ENCODE results near the gene GH1.
"Not testable (repeated sequence)": the region's sequence is repeated elsewhere in the genome, so short reads cannot be mapped to it uniquely, and the experiment has no call there.

The GH1 gene

DNA sequence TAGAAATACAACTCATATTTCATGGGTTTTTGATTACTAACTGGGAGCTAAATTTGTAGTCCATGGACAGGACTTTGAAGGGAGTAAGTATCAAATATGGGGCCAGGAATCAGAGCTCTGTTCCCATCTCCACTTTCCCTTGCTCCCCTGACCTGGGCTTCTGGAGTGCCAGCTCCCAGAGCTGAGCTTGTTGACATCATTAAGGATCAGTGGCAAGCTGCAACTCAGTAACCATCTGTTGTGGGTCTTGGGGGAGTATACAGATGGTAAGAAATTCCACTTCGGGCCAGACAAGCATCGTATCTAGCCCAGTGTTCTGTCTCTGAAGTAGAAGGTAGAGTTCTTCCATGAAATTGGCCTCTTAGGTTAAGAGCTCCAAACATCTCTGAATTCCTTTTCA lies 16.7 kb downstream of the GH1 start:
- not testable (repeated sequence) for H3K27me3 Mint-ChIP-seq; H3K4me3 Mint-ChIP-seq; H3K4me1 Mint-ChIP-seq (ENCODE audit: low read depth); H3K27ac Mint-ChIP-seq; H3K9me3 Mint-ChIP-seq (ENCODE audit: low read depth); H3K36me3 Mint-ChIP-seq

- not testable (repeated sequence) for H3K27me3 Mint-ChIP-seq; H3K9me3 Mint-ChIP-seq (ENCODE audit: low read depth); H3K4me1 Mint-ChIP-seq (ENCODE audit: low read depth); H3K36me3 Mint-ChIP-seq; H3K27ac Mint-ChIP-seq; H3K4me3 Mint-ChIP-seq
These were observed 19.5 kb downstream of the GH1 start for GRCh38 chr17:63898899-63899798.

DNA sequence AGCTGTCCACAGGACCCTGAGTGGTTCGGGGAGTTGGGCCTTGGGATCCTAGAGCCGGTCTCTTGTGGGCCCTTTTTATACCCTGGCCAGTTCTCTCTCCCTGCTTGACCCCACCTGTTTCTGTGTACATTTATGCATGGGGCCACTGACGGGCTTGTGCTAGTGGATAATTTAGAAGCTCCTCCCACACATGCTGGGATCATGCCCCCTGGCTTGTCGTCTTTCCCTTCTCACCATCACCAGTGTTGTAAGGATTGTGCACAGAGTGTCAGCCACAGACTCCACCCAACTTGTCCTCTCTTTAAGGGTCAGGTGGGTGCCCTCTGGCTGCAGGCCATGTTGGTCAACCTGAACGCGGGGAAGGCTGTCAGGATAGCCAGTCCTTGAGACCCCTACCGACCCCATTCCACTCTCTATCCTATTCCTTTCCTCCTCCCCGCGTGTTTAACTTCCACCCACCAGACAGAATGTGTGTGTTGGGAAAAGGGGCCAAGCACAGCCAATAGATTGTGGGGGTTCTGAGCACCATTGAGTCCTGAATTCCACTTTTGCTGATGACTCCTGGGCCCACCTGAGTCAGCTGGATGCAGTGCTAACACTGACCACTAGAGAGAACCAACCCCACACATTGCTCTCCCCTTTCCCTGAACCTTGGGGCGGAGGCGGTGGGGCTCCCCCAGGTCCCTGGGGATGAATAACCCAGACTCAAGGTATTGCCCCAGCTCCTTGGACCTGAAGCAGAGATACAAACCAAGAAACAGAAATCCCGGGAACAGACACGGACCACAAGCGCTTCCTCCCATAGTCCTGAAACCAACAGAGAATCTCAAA lies 21.9 kb downstream of the GH1 start, which contains the start of gene CSH1:
Gene CSH1, minus strand, starts transcription at position 51 of the 831 bp plus-strand sequence. CDS start 63 bp downstream, outside the sequence.
- H3K9me3 Mint-ChIP-seq (ENCODE audit: low read depth); H3K4me3 Mint-ChIP-seq; H3K27me3 Mint-ChIP-seq; H3K27ac Mint-ChIP-seq; H3K36me3 Mint-ChIP-seq; H3K4me1 Mint-ChIP-seq (ENCODE audit: low read depth): not testable (repeated sequence)

- not testable (repeated sequence) for H3K36me3 Mint-ChIP-seq; H3K27ac Mint-ChIP-seq; H3K27me3 Mint-ChIP-seq; H3K4me1 Mint-ChIP-seq (ENCODE audit: low read depth); H3K9me3 Mint-ChIP-seq (ENCODE audit: low read depth); H3K4me3 Mint-ChIP-seq
These were observed 23.8 kb downstream of the GH1 start for GRCh38 chr17:63894821-63895220.

- not testable (repeated sequence) for H3K4me1 Mint-ChIP-seq (ENCODE audit: low read depth); H3K27ac Mint-ChIP-seq; H3K9me3 Mint-ChIP-seq (ENCODE audit: low read depth); H3K36me3 Mint-ChIP-seq; H3K4me3 Mint-ChIP-seq; H3K27me3 Mint-ChIP-seq
These were observed 24.6 kb downstream of the GH1 start for GRCh38 chr17:63894021-63894420.

DNA sequence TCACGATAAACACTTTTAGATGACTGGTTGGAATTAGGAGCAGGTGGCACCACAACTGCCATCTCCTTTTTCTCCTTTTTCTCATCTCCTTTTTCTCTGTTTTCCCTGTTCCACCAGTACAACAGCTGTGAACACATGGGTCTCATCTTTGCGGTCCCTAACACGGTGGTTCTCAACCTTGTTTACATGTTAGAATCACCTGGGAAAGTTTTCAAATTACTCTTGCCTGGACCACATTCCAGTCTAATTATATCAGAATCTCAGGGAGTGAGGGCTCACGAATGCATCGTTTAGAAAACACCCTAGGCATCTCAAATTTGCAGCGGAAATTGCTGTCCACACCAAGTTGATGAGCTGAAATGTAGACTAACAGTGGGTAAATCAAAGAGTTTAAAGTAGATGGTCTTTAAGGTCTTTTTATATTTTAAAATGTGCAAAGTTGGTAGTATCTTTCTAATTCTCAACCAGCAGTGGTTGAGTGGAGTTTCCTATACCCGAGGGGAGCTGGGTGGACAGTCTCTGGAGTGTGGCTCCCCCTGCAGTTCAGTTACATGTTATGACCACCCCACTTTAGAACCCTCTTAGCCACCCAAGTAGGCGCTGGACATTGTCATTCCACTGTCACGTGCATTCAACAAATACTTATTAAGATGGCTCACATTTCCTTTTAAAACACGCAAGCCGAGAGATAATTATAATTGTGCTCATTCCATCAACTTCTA lies 26.2 kb downstream of the GH1 start:
- not testable (repeated sequence) for H3K4me1 Mint-ChIP-seq (ENCODE audit: low read depth); H3K27ac Mint-ChIP-seq; H3K4me3 Mint-ChIP-seq; H3K27me3 Mint-ChIP-seq; H3K36me3 Mint-ChIP-seq; H3K9me3 Mint-ChIP-seq (ENCODE audit: low read depth)

DNA sequence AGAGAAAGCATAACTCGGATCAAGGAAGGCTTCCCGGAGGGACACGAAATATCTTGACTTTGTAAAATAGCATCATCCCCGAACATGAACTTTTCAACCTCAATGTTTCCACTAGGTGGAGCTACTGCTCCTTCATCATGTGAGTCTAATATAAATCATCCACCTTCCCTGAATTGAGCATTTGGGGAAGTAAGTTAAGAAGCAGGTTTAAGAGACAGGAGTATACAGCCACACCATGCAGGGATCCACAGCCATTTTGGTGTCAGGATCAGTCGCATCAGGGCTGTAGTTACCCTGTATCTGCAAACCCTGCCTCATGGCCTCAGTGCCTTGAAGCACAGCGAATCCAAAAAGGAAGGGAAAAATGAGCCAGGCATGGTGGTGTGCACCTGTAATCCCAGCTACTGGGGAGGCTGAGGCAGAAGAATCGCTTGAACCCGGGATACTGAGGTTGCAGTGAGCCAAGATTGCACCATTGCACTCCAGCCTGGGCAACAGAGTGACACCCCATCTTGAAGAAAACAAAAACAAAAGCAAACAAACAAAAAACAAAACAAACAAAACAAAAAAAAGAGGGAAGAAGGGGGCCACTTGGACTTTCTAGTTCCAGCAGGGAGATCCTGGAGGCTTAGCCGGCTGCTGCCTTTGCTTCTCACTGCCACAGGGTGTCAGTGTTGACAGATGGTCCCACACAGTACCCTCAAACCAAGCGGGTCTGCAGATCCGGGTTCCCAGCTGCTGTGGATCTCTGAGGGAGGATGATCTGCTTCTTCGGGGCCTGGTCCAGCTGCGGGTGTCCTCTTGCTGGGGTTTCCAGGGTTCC lies 29.4 kb downstream of the GH1 start:
- H3K27me3 Mint-ChIP-seq; H3K27ac Mint-ChIP-seq; H3K9me3 Mint-ChIP-seq (ENCODE audit: low read depth); H3K4me1 Mint-ChIP-seq (ENCODE audit: low read depth); H3K36me3 Mint-ChIP-seq: not testable (repeated sequence)
- H3K4me3 Mint-ChIP-seq = peak overlapping the region; percentile 23

DNA sequence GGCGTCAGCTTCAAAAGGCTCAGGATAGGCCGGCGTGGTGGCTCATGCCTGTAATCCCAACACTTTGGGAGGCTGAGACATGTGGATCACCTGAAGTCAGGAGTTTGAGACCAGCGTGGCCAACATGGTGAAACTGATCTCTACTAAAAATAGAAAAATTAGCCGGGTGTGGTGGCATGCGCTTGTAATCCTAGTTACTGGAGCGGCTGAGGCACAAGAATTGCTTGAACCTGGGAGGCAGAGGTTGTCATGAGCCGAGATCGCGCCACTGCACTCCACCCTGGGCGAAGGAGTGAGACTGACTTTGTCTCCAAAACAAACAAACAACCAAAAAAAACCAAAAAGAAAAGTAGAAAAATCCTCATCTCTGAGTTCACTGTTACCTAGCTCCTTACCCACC lies 33.5 kb downstream of the GH1 start:
- H3K4me3 Mint-ChIP-seq; H3K4me1 Mint-ChIP-seq (ENCODE audit: low read depth); H3K36me3 Mint-ChIP-seq; H3K27ac Mint-ChIP-seq; H3K27me3 Mint-ChIP-seq; H3K9me3 Mint-ChIP-seq (ENCODE audit: low read depth): not testable (repeated sequence)

DNA sequence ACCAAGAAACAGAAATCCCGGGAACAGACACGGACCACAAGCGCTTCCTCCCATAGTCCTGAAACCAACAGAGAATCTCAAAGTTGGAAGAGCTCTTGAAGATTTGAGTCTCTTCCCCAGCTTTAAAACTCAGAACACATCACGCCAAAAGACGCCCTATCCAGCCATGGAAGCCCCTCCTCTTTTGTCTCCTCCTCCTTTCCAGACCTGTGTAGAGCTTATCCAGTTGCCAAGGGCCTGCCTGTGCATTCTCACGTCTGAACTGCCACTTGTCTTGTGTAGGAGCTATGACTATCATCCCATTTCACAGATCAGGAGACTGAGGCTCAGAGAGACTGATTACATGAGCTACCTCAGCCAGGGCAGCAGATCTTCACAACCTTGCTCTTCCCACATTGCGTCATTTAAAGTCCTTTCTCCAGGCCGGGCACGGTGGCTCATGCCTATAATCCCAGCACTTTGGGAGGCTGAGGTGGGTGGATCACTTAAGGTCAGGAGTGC lies 36.0 kb downstream of the GH1 start:
- H3K27me3 Mint-ChIP-seq; H3K9me3 Mint-ChIP-seq (ENCODE audit: low read depth); H3K27ac Mint-ChIP-seq; H3K4me1 Mint-ChIP-seq (ENCODE audit: low read depth); H3K4me3 Mint-ChIP-seq; H3K36me3 Mint-ChIP-seq: not testable (repeated sequence)

DNA sequence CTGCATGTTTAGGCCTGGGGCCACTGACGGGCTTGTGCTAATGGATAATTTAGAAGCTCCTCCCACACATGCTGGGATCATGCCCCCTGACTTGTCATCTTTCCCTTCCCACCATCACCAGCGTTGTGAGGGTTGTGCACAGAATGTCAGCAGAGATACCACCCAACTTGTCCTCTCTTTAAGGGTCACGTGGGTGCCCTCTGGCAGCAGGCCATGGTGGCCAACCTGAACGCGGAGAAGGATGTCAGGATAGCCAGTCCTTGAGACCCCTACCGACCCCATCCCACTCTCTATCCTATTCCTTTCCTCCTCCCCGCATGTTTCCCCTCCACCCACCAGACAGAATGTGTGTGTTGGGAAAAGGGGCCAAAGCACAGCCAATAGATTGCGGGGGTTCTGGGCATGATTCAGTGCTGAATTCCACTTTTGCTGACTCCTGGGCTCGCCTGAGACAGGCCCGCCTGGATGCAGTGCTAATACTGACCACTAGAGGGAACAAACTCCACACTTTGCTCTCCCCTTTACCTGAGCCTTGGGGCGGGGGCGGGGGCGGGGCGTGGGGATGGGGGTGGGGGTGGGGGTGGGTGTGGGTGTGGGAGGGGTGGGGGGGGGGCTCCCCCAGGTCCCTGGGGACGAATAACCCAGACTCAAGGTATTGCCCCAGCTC lies 36.6 kb downstream of the GH1 start, which contains the start of gene GH2:
Gene GH2, minus strand, starts transcription at position 10 of the 667 bp plus-strand sequence. CDS start 143 bp downstream, outside the sequence.
- H3K4me3 Mint-ChIP-seq = no peak within 1 kb of the TSS
- H3K9me3 Mint-ChIP-seq (ENCODE audit: low read depth) = no peaks in the 10 kb centered on the region
- H3K27me3 Mint-ChIP-seq = no peaks in the 10 kb centered on the region
- H3K4me1 Mint-ChIP-seq (ENCODE audit: low read depth) = no peaks in the 10 kb centered on the region
- H3K36me3 Mint-ChIP-seq = no peaks in the 10 kb centered on the region
- H3K27ac Mint-ChIP-seq = no peak within 1 kb of the TSS

DNA sequence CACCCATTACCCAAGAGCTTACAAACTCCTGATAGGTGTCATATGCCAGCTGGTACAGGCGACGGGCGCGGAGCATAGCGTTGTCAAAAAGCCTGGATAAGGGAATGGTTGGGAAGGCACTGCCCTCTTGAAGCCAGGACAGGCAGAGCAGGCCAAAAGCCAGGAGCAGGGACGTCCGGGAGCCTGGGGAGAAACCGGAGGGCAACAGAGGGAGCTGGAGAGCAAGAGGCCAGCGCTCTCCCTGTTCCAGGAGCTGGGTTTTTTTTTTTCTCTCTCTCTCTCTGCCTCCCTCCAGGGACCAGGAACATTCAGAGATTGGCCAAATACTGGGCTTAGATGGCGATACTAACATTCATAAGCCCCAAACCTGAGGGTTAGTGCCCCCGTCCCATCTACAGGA lies 37.3 kb downstream of the GH1 start:
- H3K9me3 Mint-ChIP-seq (ENCODE audit: low read depth); H3K27ac Mint-ChIP-seq; H3K36me3 Mint-ChIP-seq; H3K27me3 Mint-ChIP-seq; H3K4me3 Mint-ChIP-seq; H3K4me1 Mint-ChIP-seq (ENCODE audit: low read depth): not testable (repeated sequence)

- Mint-ChIP-seq H3K4me1 (ENCODE audit: low read depth) (no peaks in the 10 kb centered on the region), H3K36me3 (no peaks in the 10 kb centered on the region), H3K4me3 (no peak overlapping the region), H3K9me3 (ENCODE audit: low read depth) (no peaks in the 10 kb centered on the region), H3K27me3 (no peaks in the 10 kb centered on the region), H3K27ac (no peak overlapping the region)
These were observed 37.9 kb downstream of the GH1 start for GRCh38 chr17:63880706-63881105.

DNA sequence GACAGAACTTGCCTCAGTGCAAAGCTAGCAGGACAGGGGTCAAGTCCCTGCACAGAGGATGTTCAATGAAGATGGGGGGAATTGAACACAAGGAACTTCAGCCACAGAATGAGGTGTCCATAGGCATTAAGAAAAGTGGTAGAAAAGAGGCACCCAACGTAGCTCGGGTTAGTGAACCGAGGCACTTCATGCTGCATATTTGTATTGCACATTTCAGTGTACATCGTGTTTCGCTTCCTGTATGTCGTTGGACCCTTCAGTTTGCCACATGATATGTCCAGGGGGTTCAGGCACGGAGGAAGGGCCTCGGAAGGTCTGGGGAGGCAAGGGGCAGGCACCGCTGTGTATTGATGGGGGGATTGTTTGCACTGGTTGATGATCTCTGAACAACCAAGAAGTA lies 40.2 kb downstream of the GH1 start:
- H3K27me3 Mint-ChIP-seq; H3K9me3 Mint-ChIP-seq (ENCODE audit: low read depth); H3K4me1 Mint-ChIP-seq (ENCODE audit: low read depth); H3K27ac Mint-ChIP-seq; H3K4me3 Mint-ChIP-seq; H3K36me3 Mint-ChIP-seq: not testable (repeated sequence)

DNA sequence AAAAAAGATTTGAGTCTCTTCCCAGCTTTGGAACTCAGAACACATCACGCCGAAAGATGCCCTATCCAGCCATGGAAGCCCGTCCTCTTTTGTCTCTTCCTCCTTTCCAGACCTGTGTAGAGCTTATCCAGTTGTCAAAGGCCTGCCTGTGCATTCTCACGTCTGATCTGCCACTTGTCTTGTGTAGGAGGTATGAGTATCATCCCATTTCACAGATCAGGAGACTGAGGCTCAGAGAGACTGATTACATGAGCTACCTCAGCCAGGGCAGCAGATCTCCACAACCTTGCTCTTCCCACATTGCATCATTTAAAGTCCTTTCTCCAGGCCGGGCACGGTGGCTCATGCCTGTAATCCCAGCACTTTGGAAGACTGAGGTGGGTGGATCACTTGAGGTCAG lies 43.9 kb downstream of the GH1 start:
- not testable (repeated sequence) for H3K27me3 Mint-ChIP-seq; H3K36me3 Mint-ChIP-seq; H3K9me3 Mint-ChIP-seq (ENCODE audit: low read depth); H3K4me3 Mint-ChIP-seq; H3K27ac Mint-ChIP-seq; H3K4me1 Mint-ChIP-seq (ENCODE audit: low read depth)

All from activated naive CD8-positive, alpha-beta T cell (primary cell).